ENCODE measurements around the gene SULF2. TPM values are rescaled to one million over a fixed set of nuclear protein-coding genes. Genes with fewer than 3 reads are reported as not detected.
A peak's percentile ranks its signal among the peaks of the same experiment; 100 is the strongest.

Gene SULF2
- total RNA-seq, 2 experiments from 2014 or later, result 0.47 to 0.50 TPM

GRCh38 chr20:47753576-47754387 is 31.5 kb downstream of the SULF2 start:
- no peak overlapping the region for H3K4me3 Mint-ChIP-seq
- H3K4me1 Mint-ChIP-seq (ENCODE audit: low read depth), result peaks cover 2% of the 10 kb centered on the region
- ChIA-PET POLR2A (no interaction called here), CTCF (no interaction called here)
- H3K27me3 Mint-ChIP-seq, result no peaks in the 10 kb centered on the region
- no peak for ATAC-seq
- no peaks in the 10 kb centered on the region for H3K36me3 Mint-ChIP-seq (ENCODE audit: low read depth)
- no peak for DNase-seq
- no peaks in the 10 kb centered on the region for H3K9me3 Mint-ChIP-seq
- intact Hi-C loops (cut with micrococcal nuclease), result no loop called here
- no peak overlapping the region for H3K27ac Mint-ChIP-seq
- no peak for TF ChIP-seq CTCF (IDR thresholded peaks at IDR 0.05)

GRCh38 chr20:47751449-47751848 is 33.8 kb downstream of the SULF2 start:
- Mint-ChIP-seq H3K36me3 (ENCODE audit: low read depth) (no peaks in the 10 kb centered on the region), H3K27ac (no peak overlapping the region), H3K27me3 (no peaks in the 10 kb centered on the region), H3K9me3 (no peaks in the 10 kb centered on the region), H3K4me3 (no peak overlapping the region), H3K4me1 (ENCODE audit: low read depth) (peaks cover 9% of the 10 kb centered on the region)
- intact Hi-C loops (cut with micrococcal nuclease), result no loop called here
- DNase-seq, result no peak
- CTCF ChIA-PET, result no interaction called here
- TF ChIP-seq CTCF (IDR thresholded peaks at IDR 0.05), result no peak
- POLR2A ChIA-PET, result no interaction called here
- no peak for ATAC-seq

GRCh38 chr20:47749339-47749738 is 35.9 kb downstream of the SULF2 start:
- intact Hi-C loops (cut with micrococcal nuclease), result no loop called here
- POLR2A ChIA-PET, result no interaction called here
- peaks cover 9% of the 10 kb centered on the region for H3K4me1 Mint-ChIP-seq (ENCODE audit: low read depth)
- CTCF ChIA-PET, result no interaction called here
- no peak overlapping the region for H3K27ac Mint-ChIP-seq
- ATAC-seq (no peak), DNase-seq (no peak)
- H3K27me3 Mint-ChIP-seq, result no peaks in the 10 kb centered on the region
- no peaks in the 10 kb centered on the region for H3K36me3 Mint-ChIP-seq (ENCODE audit: low read depth)
- no peak for TF ChIP-seq CTCF (IDR thresholded peaks at IDR 0.05)
- H3K4me3 Mint-ChIP-seq, result no peak overlapping the region
- H3K9me3 Mint-ChIP-seq, result no peaks in the 10 kb centered on the region

GRCh38 chr20:47748823-47749222 is 36.5 kb downstream of the SULF2 start:
- POLR2A ChIA-PET, result no interaction called here
- TF ChIP-seq CTCF (IDR thresholded peaks at IDR 0.05), result no peak
- Mint-ChIP-seq H3K9me3 (no peaks in the 10 kb centered on the region), H3K4me3 (no peak overlapping the region), H3K27me3 (no peaks in the 10 kb centered on the region), H3K4me1 (ENCODE audit: low read depth) (peaks cover 9% of the 10 kb centered on the region), H3K36me3 (ENCODE audit: low read depth) (no peaks in the 10 kb centered on the region), H3K27ac (no peak overlapping the region)
- intact Hi-C loops (cut with micrococcal nuclease), result no loop called here
- CTCF ChIA-PET, result no interaction called here
- DNase-seq (no peak), ATAC-seq (peak; percentile 13)

GRCh38 chr20:47748069-47748468 is 37.2 kb downstream of the SULF2 start:
- POLR2A ChIA-PET, result no interaction called here
- Mint-ChIP-seq H3K4me3 (no peak overlapping the region), H3K4me1 (ENCODE audit: low read depth) (peaks cover 9% of the 10 kb centered on the region), H3K27me3 (no peaks in the 10 kb centered on the region), H3K36me3 (ENCODE audit: low read depth) (no peaks in the 10 kb centered on the region), H3K9me3 (no peaks in the 10 kb centered on the region), H3K27ac (no peak overlapping the region)
- DNase-seq (no peak), ATAC-seq (no peak)
- CTCF ChIA-PET, result no interaction called here
- intact Hi-C loops (cut with micrococcal nuclease), result no loop called here
- no peak for TF ChIP-seq CTCF (IDR thresholded peaks at IDR 0.05)
